Gastroesophageal sphincter (tissue), 4 donors: ENCODE measurements around the gene PUS7L. TPM values are rescaled to one million over a fixed set of nuclear protein-coding genes. Genes with fewer than 3 reads are reported as not detected.
"Not testable (repeated sequence)": the region's sequence is repeated elsewhere in the genome, so short reads cannot be mapped to it uniquely, and the experiment has no call there.

Source experiments
- ATAC-seq: fragments of 150-250 bp; one replicate; pipeline ENCODE4 v1.9.1; 2016; ENCODE audit warnings: mild to moderate bottlenecking, moderate library complexity
- H3K27ac ChIP-seq, 4 donors: fragments of 200-600 bp; sonication (generic) in 3 of 4; 1 replicate in 3 of 4; 2 replicates in 1 of 4; pipeline ENCODE4 v1.5.1; 2016 to 2019
- H3K27me3 ChIP-seq: fragments of 200-600 bp; sonication (generic); one replicate; pipeline ENCODE4 v1.5.1; 2019
- H3K36me3 ChIP-seq, 2 donors: fragments of 200-600 bp; sonication (generic); one replicate each; pipeline ENCODE4 v1.5.1; 2019; ENCODE audit warnings: control low read depth in 1 of 2
- H3K4me1 ChIP-seq, 3 donors: fragments of 200-600 bp; sonication (generic); 1 replicate in 2 of 3; 2 replicates in 1 of 3; pipeline ENCODE4 v1.5.1; 2016 to 2019; ENCODE audit warnings: control low read depth in 2 of 3
- H3K4me3 ChIP-seq, 2 donors: fragments of 200-600 bp; sonication (generic); one replicate each; pipeline ENCODE4 v1.5.1; 2019; ENCODE audit warnings: mild to moderate bottlenecking in 1 of 2, moderate library complexity in 1 of 2
- H3K9me3 ChIP-seq, 3 donors: fragments of 200-600 bp; sonication (generic); one replicate each; pipeline ENCODE4 v1.5.1; 2017 to 2019; ENCODE audit warnings: control low read depth in 2 of 3
- EP300 ChIP-seq: sonication (generic); formaldehyde crosslinking; IDR thresholded peaks from one replicate; pipeline ENCODE4 v1.6.1; 2017; ENCODE audit warnings: antibody characterized with exemption, mild to moderate bottlenecking
- POLR2A ChIP-seq, 2 donors: fragments of 450-650 bp; IDR thresholded peaks; one replicate each; pipeline ENCODE4 v1.6.1; 2017; ENCODE audit warnings: antibody characterized with exemption in 2 of 2, mild to moderate bottlenecking in 2 of 2, moderate library complexity in 1 of 2
- POLR2AphosphoS5 ChIP-seq: sonication (generic); formaldehyde crosslinking; IDR thresholded peaks from one replicate; pipeline ENCODE4 v1.6.1; 2017; ENCODE audit warnings: antibody characterized with exemption
- WGBS, 2 donors: methylation state at CpG; one replicate each; pipeline ENCODE4 v1.1.5; 2018; ENCODE audit warnings: low coverage in 1 of 2; 5-methylcytosine and 5-hydroxymethylcytosine counted together
- total RNA-seq, 4 donors: library from RNA; depleted of rRNA; stranded (reverse); fragments of >200 nt; gene quantifications; one replicate each; pipeline ENCODE4 v1.1.0, GENCODE V29; 2016
- TF ChIP-seq, protein P1 (sequence below), 4 experiments: fragments of 200-600 bp in 2 of 4; fragments of 450-650 bp in 2 of 4; sonication (generic) in 1 of 4; IDR thresholded peaks; one replicate each; pipeline ENCODE4 v1.5.1; 2017 to 2019; ENCODE audit warnings: antibody characterized with exemption in 4 of 4, mild to moderate bottlenecking in 2 of 4, moderate library complexity in 2 of 4

PUS7L gene
- total RNA-seq, 4 donors from 2014 or later: 5.4 to 11.7 (median 9.7) TPM

DNA sequence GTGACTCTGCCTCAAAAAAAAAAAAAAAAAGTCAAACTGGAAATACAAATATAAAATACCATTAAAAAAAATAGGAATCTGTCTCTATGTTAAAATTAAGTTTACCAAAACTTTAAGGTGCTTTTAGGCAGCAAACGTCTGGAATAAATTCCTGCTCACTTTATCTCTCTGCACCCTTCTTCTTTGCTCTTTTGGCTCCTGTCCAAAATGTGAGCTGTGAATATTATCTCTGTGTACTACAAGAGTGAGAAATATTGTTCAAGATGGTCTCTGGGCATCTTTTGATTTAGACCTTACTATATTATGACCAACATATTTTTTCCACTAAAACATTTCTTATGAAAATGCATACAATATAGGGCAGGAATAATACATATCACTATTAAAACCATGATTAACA, 63.7 kb downstream of the PUS7L start:
- Histone ChIP-seq H3K4me3 (no peak overlapping the region), H3K27ac (no peak overlapping the region), H3K9me3 (no peaks in the 10 kb centered on the region), H3K36me3 (no peaks in the 10 kb centered on the region), H3K4me1 (no peaks in the 10 kb centered on the region), H3K27me3 (no peaks in the 10 kb centered on the region)
- no peak for TF ChIP-seq EP300
- no peak for TF ChIP-seq POLR2AphosphoS5
- TF ChIP-seq, protein P1, sequence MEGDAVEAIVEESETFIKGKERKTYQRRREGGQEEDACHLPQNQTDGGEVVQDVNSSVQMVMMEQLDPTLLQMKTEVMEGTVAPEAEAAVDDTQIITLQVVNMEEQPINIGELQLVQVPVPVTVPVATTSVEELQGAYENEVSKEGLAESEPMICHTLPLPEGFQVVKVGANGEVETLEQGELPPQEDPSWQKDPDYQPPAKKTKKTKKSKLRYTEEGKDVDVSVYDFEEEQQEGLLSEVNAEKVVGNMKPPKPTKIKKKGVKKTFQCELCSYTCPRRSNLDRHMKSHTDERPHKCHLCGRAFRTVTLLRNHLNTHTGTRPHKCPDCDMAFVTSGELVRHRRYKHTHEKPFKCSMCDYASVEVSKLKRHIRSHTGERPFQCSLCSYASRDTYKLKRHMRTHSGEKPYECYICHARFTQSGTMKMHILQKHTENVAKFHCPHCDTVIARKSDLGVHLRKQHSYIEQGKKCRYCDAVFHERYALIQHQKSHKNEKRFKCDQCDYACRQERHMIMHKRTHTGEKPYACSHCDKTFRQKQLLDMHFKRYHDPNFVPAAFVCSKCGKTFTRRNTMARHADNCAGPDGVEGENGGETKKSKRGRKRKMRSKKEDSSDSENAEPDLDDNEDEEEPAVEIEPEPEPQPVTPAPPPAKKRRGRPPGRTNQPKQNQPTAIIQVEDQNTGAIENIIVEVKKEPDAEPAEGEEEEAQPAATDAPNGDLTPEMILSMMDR (IDR thresholded peaks at IDR 0.05): no peak
- TF ChIP-seq POLR2A (IDR thresholded peaks at IDR 0.05): no peak
- WGBS, 2 donors: 31 to 43% methylated on average over 1 of the region's 1 CpG
- no peak for ATAC-seq

DNA sequence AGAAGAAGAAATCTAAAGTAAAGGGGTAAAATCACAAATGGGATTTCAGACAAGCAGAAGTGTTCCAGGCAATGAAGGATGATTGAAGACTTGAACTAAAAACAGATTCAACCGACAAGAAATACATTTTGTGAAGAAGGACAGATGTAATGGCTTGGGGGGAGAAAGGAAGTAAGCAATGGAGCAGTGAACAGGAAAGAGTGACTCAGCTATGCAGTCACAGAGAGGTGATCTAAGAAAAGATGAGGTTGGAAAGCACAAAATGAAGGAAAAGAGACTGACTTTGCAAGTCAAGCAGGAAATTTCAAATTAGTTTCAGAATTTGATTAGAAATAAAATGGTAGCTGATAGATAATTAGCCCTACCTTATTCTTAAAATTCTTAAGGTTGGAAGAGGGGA, 66.5 kb downstream of the PUS7L start:
- Histone ChIP-seq H3K4me3 (no peak overlapping the region), H3K9me3 (no peaks in the 10 kb centered on the region), H3K27ac (no peak overlapping the region), H3K4me1 (no peaks in the 10 kb centered on the region), H3K36me3 (no peaks in the 10 kb centered on the region), H3K27me3 (no peaks in the 10 kb centered on the region)
- WGBS, 2 donors: 7 to 22% methylated on average over 1 of the region's 1 CpG
- TF ChIP-seq POLR2A (IDR thresholded peaks at IDR 0.05) (no peak), EP300 (no peak), POLR2AphosphoS5 (no peak)
- TF ChIP-seq, protein P1 (IDR thresholded peaks at IDR 0.05): no peak
- no peak for ATAC-seq

DNA sequence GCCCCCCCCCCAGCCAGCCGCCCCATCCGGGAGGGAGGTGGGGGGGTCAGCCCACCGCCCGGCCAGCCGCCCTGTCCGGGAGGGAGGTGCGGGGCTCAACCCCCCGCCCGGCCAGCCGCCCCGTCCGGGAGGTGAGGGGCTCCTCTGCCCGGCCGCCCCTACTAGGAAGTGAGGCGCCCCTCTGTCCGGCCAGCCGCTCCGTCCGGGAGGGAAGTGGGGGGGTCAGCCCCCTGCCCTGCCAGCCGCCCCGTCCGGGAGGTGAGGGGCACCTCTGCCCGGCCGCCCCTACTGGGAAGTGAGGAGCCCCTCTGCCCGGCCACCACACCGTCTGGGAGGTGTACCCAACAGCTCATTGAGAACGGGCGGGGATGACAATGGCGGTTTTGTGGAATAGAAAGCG, 73.1 kb downstream of the PUS7L start:
- not testable (repeated sequence) for H3K27ac ChIP-seq, H3K27me3 ChIP-seq, H3K4me1 ChIP-seq, ATAC-seq, H3K36me3 ChIP-seq, H3K9me3 ChIP-seq, H3K4me3 ChIP-seq
- WGBS, 2 donors: no CpG with 5 or more reads among the region's 30 CpGs

- Histone ChIP-seq H3K27me3 (no peaks in the 10 kb centered on the region), H3K9me3 (peaks cover 0 to 5% (median 0%) of the 10 kb centered on the region in 3 donors), H3K36me3 (no peaks in the 10 kb centered on the region), H3K27ac (no peak overlapping the region), H3K4me1 (no peaks in the 10 kb centered on the region), H3K4me3 (no peak overlapping the region)
- WGBS, 2 donors: 60 to 90% methylated on average over 1 to 2 of the region's 5 CpGs
- no peak for TF ChIP-seq POLR2A (IDR thresholded peaks at IDR 0.05)
- TF ChIP-seq, protein P1 (IDR thresholded peaks at IDR 0.05): peak in 1 of 4 experiments; percentile 30
- ATAC-seq: no peak
Observed at GRCh38 chr12:43676183-43676813, 82.3 kb downstream of the PUS7L start.

- H3K27ac ChIP-seq: no peak overlapping the region
- peaks cover 0 to 5% (median 0%) of the 10 kb centered on the region in 3 donors for H3K9me3 ChIP-seq
- H3K36me3 ChIP-seq: no peaks in the 10 kb centered on the region
- TF ChIP-seq POLR2A (IDR thresholded peaks at IDR 0.05) (no peak), EP300 (no peak), POLR2AphosphoS5 (no peak)
- TF ChIP-seq, protein P1 (IDR thresholded peaks at IDR 0.05): no peak
- H3K4me3 ChIP-seq: no peak overlapping the region
- no peaks in the 10 kb centered on the region for H3K27me3 ChIP-seq
- no peaks in the 10 kb centered on the region for H3K4me1 ChIP-seq
- no peak for ATAC-seq
- 80 to 100% methylated on average over 1 to 2 of the region's 6 CpGs for WGBS, 2 donors
Observed at GRCh38 chr12:43675048-43675904, 83.3 kb downstream of the PUS7L start.
